Right hindlimb (tissue), 1 donor: ENCODE data around the gene STRADA.
A peak's percentile ranks its signal among the peaks of the same experiment; 100 is the strongest.

Source experiments
- DNase-seq: peaks from one replicate; pipeline ENCODE4 v3.0.0-alpha.2; 2018

STRADA gene, protein sequence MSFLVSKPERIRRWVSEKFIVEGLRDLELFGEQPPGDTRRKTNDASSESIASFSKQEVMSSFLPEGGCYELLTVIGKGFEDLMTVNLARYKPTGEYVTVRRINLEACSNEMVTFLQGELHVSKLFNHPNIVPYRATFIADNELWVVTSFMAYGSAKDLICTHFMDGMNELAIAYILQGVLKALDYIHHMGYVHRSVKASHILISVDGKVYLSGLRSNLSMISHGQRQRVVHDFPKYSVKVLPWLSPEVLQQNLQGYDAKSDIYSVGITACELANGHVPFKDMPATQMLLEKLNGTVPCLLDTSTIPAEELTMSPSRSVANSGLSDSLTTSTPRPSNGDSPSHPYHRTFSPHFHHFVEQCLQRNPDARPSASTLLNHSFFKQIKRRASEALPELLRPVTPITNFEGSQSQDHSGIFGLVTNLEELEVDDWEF

DNA sequence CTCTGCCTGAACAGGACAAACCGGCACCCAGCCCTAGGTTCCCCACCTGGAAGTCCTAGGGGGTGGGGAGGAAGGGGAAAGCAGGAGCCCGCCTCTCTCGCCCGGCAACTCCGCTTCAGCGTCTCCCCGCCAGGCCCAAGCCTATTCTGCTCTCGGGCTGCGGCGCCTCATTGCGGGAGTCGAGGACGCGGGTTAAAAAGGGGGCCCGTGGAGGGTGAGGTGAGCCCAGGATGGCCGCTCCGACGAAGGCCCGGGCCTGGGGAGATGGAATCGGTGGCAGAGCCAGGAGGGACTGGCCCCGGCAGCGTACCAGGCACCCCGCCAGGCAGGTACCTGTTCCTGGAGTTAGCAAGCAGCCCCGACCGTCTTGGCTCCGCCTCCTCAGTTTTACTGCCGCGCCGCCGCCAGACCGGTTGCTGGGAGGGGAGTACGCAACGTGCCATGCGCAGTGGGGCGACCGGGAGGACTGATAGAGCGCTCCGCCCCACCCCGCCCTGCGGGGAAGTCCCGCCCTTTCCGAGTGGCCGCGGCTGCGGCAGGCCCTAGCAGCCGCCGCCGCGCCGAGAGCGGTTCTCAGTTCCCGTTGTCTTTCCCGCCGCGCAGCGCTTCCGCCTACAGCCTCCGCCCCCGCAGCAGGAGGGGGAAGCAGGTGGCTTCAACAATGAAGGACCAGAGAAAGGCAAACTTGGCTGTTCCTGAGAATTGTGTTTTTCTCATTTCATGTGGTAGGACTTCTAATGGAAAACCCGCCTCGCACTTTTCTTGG, at the start of gene STRADA:
Gene STRADA, minus strand, starts transcription at position 392 of the 766 bp plus-strand sequence. CDS start 13,430 bp downstream, outside the sequence.
- DNase-seq: peak; percentile 99

GRCh38 chr17:63790057-63790456, 48.5 kb upstream of the STRADA start:
- DNase-seq: no peak

- no peak for DNase-seq
These were observed 45.5 kb upstream of the STRADA start for GRCh38 chr17:63786971-63787711.

- DNase-seq: no peak
These were observed 44.5 kb upstream of the STRADA start for GRCh38 chr17:63786117-63786516.

GRCh38 chr17:63785556-63785955, 44.0 kb upstream of the STRADA start:
- no peak for DNase-seq

DNA sequence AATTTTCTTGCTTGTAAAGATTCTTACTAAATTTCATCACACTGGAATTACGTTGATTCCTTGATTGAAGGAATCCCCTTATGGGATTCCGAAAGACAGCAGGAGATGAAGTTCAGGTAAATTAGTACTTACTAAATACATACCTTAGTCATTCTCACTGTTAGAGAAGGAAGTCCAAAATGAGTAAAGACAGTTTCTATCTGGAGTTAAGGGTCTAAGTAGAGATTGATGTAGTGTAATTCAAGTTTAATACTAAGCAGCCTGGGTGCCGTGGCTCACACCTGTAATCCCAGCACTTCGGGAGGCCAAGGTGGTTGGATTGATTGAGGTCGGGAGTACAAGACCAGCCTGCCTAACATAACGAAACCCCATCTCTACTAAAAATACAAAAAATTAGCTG, 41.9 kb upstream of the STRADA start:
- no peak for DNase-seq

DNA sequence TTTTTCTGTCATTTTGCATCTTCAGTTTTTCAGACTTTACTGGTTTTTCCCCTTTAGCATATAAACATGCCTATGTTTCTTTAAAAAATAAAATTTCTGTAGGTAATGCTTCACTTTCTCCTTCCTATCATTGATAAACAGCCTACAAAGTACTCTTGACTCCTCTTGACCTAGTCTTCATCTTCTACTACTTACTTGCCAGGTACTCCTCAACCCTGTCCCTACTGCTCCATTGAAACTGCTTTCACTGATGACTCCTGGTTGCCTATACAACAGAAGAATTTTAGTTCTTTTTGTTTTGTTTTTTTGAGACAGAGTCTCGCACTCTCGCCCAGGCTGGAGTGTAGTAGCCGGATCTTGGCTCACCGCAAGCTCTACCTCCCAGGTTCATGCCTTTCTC, 39.3 kb upstream of the STRADA start:
- no peak for DNase-seq

DNA sequence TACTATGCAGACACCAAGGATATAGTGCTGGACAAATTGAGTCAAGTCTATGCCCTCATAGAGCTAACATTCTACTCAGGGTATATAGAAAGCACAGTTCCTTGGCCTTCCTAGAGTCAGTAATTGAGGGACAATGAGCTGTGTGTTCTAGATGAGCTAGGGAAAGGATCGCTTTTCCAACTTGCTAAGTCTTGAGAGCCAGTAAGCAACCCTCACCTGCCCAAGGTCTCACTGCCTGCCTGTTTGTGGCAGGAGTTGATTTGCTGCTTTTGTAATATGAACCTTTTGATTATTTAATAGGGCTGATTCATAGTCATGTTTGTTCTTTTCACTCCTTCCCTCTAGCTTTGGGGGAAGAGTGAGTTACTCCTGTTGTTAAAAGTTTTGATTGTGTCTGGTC, 38.9 kb upstream of the STRADA start:
- DNase-seq: no peak

DNA sequence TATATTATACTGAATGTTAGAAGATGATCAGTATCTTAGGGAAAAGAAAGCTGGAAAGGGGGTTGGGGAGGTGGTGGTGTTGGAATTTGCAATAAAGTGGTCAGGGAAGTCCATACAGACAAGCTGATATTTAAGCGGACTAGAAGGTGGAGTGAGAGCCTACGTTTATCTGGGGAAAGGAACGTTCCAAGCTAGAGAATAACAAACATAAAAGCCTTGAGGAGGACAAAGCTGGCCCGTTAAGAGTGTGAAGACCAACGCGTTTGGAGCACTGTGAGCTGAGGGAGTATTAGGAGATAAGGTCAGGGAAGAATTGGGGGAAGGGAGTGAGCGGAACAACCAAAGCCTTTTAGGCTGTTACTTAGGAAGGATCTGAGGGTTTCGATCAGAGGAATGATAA, 33.8 kb upstream of the STRADA start:
- DNase-seq: no peak

DNA sequence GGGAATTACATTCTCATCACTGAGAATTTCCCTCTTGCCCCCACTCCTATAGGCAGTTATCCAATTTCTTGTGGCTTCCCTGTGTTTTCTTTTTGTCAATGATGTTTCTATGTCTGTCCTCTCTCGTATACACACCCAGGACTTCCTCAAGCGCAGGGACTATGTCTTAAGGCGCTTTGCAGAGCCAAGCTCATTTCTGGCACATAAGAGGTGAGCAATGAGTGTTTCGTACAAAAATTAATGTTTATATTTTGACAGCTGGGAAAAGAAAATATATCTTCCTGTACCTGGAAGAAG, 33.3 kb upstream of the STRADA start:
- DNase-seq: no peak

GRCh38 chr17:63774141-63774968, 32.8 kb upstream of the STRADA start, which contains the start of gene DDX42:
TSS of gene DDX42 (plus strand) at chr17:63774170. CDS start at chr17:63787050, 12,880 bp downstream.
- DNase-seq: no peak

GRCh38 chr17:63773272-63774140, 31.9 kb upstream of the STRADA start, which contains the start of gene CCDC47:
TSS of gene CCDC47 (minus strand) at chr17:63773597. CDS start at chr17:63766175, 7,422 bp downstream.
- peak; percentile 100 for DNase-seq

DNA sequence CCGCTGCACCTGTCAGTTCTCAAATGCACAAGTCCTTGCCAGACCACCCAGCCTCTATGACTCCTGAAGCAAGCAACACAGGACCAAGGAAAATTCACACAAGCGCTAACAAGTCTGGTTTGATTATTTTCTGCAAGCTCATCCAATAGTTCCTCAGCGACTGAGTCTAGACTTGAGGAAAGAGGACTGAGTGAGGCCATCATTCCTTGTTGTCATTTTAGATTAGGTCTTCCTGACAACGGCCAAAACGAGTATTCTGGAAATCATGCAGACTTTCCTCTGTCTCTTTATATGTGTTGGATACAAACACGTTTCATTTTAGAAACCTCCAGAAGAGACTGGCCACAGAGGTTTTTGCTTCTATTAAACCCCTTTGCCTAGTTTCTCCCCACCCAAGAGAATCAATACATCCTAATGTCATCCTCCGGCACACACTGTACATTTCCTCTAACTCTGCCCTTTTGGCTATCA, 31.2 kb upstream of the STRADA start:
- no peak for DNase-seq

DNA sequence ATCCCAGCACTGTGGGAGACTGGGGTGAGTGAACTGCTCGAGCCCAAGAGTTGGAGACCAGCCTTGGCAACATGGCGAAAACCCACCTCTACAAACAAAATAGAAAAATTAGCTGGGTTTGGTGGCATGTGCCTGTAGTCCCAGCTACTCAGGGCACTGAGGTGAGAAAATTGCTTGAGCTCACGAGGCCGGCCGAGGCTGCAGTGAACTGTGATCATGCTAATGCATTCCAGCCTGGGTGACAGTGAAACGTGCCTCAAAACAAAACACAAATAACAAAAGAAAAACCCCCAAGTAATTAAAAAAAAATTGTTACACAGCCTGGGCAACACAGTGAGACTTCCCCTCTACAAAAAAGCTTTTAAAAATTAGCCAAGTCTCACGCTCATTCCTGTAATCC, 26.8 kb upstream of the STRADA start:
- DNase-seq: no peak

DNA sequence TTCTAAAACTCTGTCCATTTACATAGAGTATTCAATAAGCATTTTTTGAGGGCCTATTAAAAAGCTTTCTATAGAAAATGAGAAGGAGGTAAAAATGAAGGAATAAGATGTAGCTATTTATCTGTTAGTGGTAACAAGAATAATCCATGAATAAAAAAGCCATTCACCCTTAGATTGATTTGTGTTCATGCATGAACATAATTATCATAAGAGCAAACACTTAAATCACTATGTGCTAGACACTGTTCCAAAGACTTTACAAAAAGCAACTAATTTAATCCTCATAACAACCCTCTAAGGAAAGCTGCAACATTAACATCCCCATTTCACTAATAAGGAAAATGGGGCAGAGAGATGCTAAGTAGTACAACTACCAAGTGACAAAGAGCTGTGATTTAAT, 25.2 kb upstream of the STRADA start:
- DNase-seq: no peak

- DNase-seq: no peak
These were observed 23.1 kb upstream of the STRADA start for GRCh38 chr17:63764716-63765115.

GRCh38 chr17:63762161-63763078, 20.8 kb upstream of the STRADA start:
- no peak for DNase-seq

- DNase-seq: no peak
These were observed 19.4 kb upstream of the STRADA start for GRCh38 chr17:63760771-63761539.

- no peak for DNase-seq
These were observed 16.8 kb upstream of the STRADA start for GRCh38 chr17:63758428-63758827.
